Endothelial cell of umbilical vein (primary cell): ENCODE measurements around the gene RFLNA. TPM values are rescaled to one million over a fixed set of nuclear protein-coding genes. Genes with fewer than 3 reads are reported as not detected.

Source experiments
- BruUV-seq: library from RNA; stranded (reverse); fragments of 400-500 nt; replicated peaks from 2 replicates; lab custom pipeline; 2021; lab: Mats Ljungman, UMichigan
- CTCF ChIA-PET: fragments of 300-600, 350-600 bp; sonication (Branson Sonifier 250); formaldehyde crosslinking; loops from one replicate; lab custom pipeline; 2021; ENCODE audit warnings: antibody characterized with exemption, inconsistent platforms; lab: Charles Lee
- POLR2A ChIA-PET: fragments of 300-600, 350-600 bp; sonication (Branson Sonifier 250); formaldehyde crosslinking; loops from one replicate; lab custom pipeline; 2021; ENCODE audit warnings: antibody characterized with exemption, inconsistent platforms; lab: Charles Lee
- DNase-seq: peaks from one replicate; pipeline ENCODE4 v3.0.0-alpha.2; 2011; ENCODE audit warnings: low read depth, low spot score
- FAIRE-seq: peaks from 2 replicates; lab custom pipeline; 2011; peaks lifted over from hg19 to GRCh38; lab: Jason Lieb, UNC
- H2AFZ ChIP-seq: 2 replicates; pipeline ENCODE4 v1.6.0; 2012; ENCODE audit warnings: low read depth, low read length, control low read depth, inconsistent platforms
- H3K27ac ChIP-seq: 2 replicates; pipeline ENCODE4 v1.5.1; 2011; ENCODE audit warnings: low read depth, mild to moderate bottlenecking, control low read depth, low read length, moderate library complexity; ENCODE audit not compliant: insufficient read depth
- H3K27me3 ChIP-seq, 2 experiments: 2 replicates each; pipeline versions ENCODE4 v1.6.0 to v1.6.1; 2011; ENCODE audit warnings: low read length in 2 of 2, mixed read lengths in 1 of 2; ENCODE audit not compliant: control insufficient read depth in 2 of 2, insufficient read depth in 2 of 2
- H3K36me3 ChIP-seq, 2 experiments: 2 replicates in 1 of 2; 3 replicates in 1 of 2; pipeline ENCODE4 v1.5.1; 2011; ENCODE audit warnings: low read length in 2 of 2, mild to moderate bottlenecking in 1 of 2, moderate library complexity in 1 of 2; ENCODE audit not compliant: control insufficient read depth in 2 of 2, insufficient read depth in 2 of 2; ENCODE audit errors: extremely low read depth in 1 of 2
- H3K4me1 ChIP-seq: 3 replicates; pipeline ENCODE4 v1.5.1; 2011; ENCODE audit warnings: mild to moderate bottlenecking, low read length; ENCODE audit not compliant: control insufficient read depth, insufficient read depth; ENCODE audit errors: extremely low read depth
- H3K4me2 ChIP-seq: 2 replicates; pipeline ENCODE4 v1.6.1; 2011; ENCODE audit warnings: low read length, control low read depth, mixed read lengths; ENCODE audit not compliant: insufficient read depth
- H3K4me3 ChIP-seq, 3 experiments: fragments of 200-600 bp in 1 of 3; sonication (generic), shearing (Covaris generic) in 1 of 3; replicated peaks in 1 of 3; 2 replicates each; pipeline ENCODE4 v1.5.1; 2011 to 2016; ENCODE audit warnings: control low read depth in 3 of 3, low read length in 3 of 3, mild to moderate bottlenecking in 2 of 3, inconsistent platforms in 1 of 3, low read depth in 1 of 3, moderate library complexity in 1 of 3; ENCODE audit not compliant: insufficient read depth in 1 of 3
- H3K79me2 ChIP-seq: 2 replicates; pipeline ENCODE4 v1.6.0; 2012; ENCODE audit warnings: low read length, inconsistent platforms; ENCODE audit not compliant: control insufficient read depth, insufficient read depth
- H3K9ac ChIP-seq: replicated peaks from 2 replicates; pipeline ENCODE3; 2011; ENCODE audit warnings: low read length, control low read depth; ENCODE audit not compliant: insufficient read depth; ENCODE audit errors: extremely low read depth
- H3K9me1 ChIP-seq: replicated peaks from 3 replicates; pipeline ENCODE4 v1.6.0; 2011; ENCODE audit warnings: mild to moderate bottlenecking, low read length; ENCODE audit not compliant: control insufficient read depth, insufficient read depth; ENCODE audit errors: extremely low read depth
- H3K9me3 ChIP-seq: replicated peaks from 2 replicates; pipeline ENCODE4 v1.5.1; 2012; ENCODE audit warnings: low read length, inconsistent platforms; ENCODE audit not compliant: control insufficient read depth, insufficient read depth
- H4K20me1 ChIP-seq: replicated peaks from 2 replicates; pipeline ENCODE3; 2011; ENCODE audit warnings: mild to moderate bottlenecking, low read length; ENCODE audit not compliant: control insufficient read depth, insufficient read depth; ENCODE audit errors: extremely low read depth
- CTCF ChIP-seq, 2 donors: IDR thresholded peaks; 1 replicate in 1 of 2; 2 replicates in 1 of 2; pipeline ENCODE4 v1.5.1; 2011; ENCODE audit warnings: low read length in 2 of 2, mild to moderate bottlenecking in 2 of 2, moderate library complexity in 2 of 2, control low read depth in 1 of 2, inconsistent platforms in 1 of 2, low read depth in 1 of 2; ENCODE audit not compliant: insufficient read depth in 1 of 2; ENCODE audit errors: extremely low read depth in 1 of 2
- EZH2 ChIP-seq: IDR thresholded peaks from 2 replicates; pipeline ENCODE4 v1.6.1; 2012; ENCODE audit warnings: borderline replicate concordance, low read depth, mild to moderate bottlenecking, moderate library complexity, low read length, inconsistent platforms; ENCODE audit not compliant: severe bottlenecking
- FOS ChIP-seq: IDR thresholded peaks from 2 replicates; pipeline ENCODE4 v1.6.1; 2011; ENCODE audit warnings: mild to moderate bottlenecking, low read length, moderate library complexity, borderline replicate concordance; ENCODE audit not compliant: insufficient read depth
- GATA2 ChIP-seq: IDR thresholded peaks from 2 replicates; pipeline ENCODE4 v1.7.0; 2011; ENCODE audit warnings: low read depth, mild to moderate bottlenecking, moderate library complexity, mixed read lengths, low read length; ENCODE audit not compliant: insufficient read length, insufficient read depth
- JUN ChIP-seq: IDR thresholded peaks from 2 replicates; pipeline ENCODE4 v1.6.1; 2011; ENCODE audit warnings: borderline replicate concordance, low read depth; ENCODE audit not compliant: insufficient read length, insufficient read depth
- MAX ChIP-seq: IDR thresholded peaks from 2 replicates; pipeline ENCODE4 v1.6.1; 2011; ENCODE audit not compliant: insufficient read depth, insufficient read length
- MYC ChIP-seq: IDR thresholded peaks from one replicate; pipeline ENCODE4 v1.6.1; 2011; ENCODE audit warnings: mild to moderate bottlenecking, low read depth, low read length
- POLR2A ChIP-seq: IDR thresholded peaks from 2 replicates; pipeline ENCODE4 v1.6.1; 2012; ENCODE audit warnings: low read depth, mild to moderate bottlenecking, control low read depth, low read length
- POLR2AphosphoS5 ChIP-seq: IDR thresholded peaks from 2 replicates; pipeline ENCODE4 v1.6.1; 2012; ENCODE audit warnings: low read depth, mild to moderate bottlenecking, control low read depth, low read length, moderate library complexity; ENCODE audit not compliant: insufficient read depth
- dilution Hi-C: fragments of 300-500 bp; cut with MboI; formaldehyde crosslinking; loops from one replicate; pipeline ENCODE4 v1.15.0; 2019; ENCODE audit warnings: low sequenced_read_pairs; ENCODE audit not compliant: extremely low pct_ligation_motif_present
- intact Hi-C: fragments of 100-400 bp; cut with micrococcal nuclease; formaldehyde crosslinking; loops from one replicate; pipeline ENCODE4 v1.10.0; 2022
- polyA plus RNA-seq, 4 experiments: library from polyadenylated mRNA; depleted of rRNA in 3 of 4; stranded (reverse) in 3 of 4; unstranded in 1 of 4; fragments of >200 nt; gene quantifications; 2 replicates each; pipeline versions ENCODE4 v1.2.1 to v1.2.3, GENCODE V29; 2011 to 2012; ENCODE audit warnings: missing spikeins in 1 of 4
- total RNA-seq: library from RNA; stranded (reverse); gene quantifications from 2 replicates; pipeline ENCODE4 v1.2.3, GENCODE V29; 2021

Gene RFLNA
- total and polyA plus RNA-seq, 2 donors (not counting 3 experiments of a cell fraction or from before 2014, with no cell fraction given): 19.7 to 24.5 TPM

GRCh38 chr12:124311292-124312109 lies 16.6 kb downstream of the RFLNA start:
- FAIRE-seq (no peak), DNase-seq (no peak)
- intact Hi-C loops: no loop called here
- CTCF ChIA-PET: interaction anchor here (1.0 to 4.1 kb wide), 2 partner anchors 258 to 275 kb away, joined by 3 to 20 read pairs; no protein-coding TSS in a partner anchor
- Histone ChIP-seq H3K27ac (no peak overlapping the region), H3K4me2 (no peak overlapping the region), H3K4me1 (no peaks in the 10 kb centered on the region), H3K9ac (no peak overlapping the region), H3K4me3 (no peak overlapping the region), H4K20me1 (no peaks in the 10 kb centered on the region), H3K9me3 (no peaks in the 10 kb centered on the region), H3K27me3 (no peaks in the 10 kb centered on the region), H3K9me1 (no peaks in the 10 kb centered on the region), H2AFZ (no peak overlapping the region), H3K36me3 (no peaks in the 10 kb centered on the region), H3K79me2 (peaks cover 37% of the 10 kb centered on the region)
- POLR2A ChIA-PET: no interaction called here
- TF ChIP-seq GATA2 (no peak), CTCF (IDR thresholded peaks at IDR 0.05; ENCODE audit: extremely low read depth in 1 of 2, insufficient read depth in 1 of 2, low read depth in 1 of 2, low read length in 2 of 2) (no peak), JUN (no peak), POLR2AphosphoS5 (no peak), MAX (no peak), POLR2A (no peak), EZH2 (no peak), FOS (no peak), MYC (no peak)
- no TSS peak for BruUV-seq
- dilution Hi-C loops: no loop called here
